Endodermal cell (in vitro differentiated cells): ENCODE data around the gene PPM1M. TPM values are rescaled to one million over a fixed set of nuclear protein-coding genes. Genes with fewer than 3 reads are reported as not detected.

Experiments used
- DNase-seq: peaks from one replicate; pipeline ENCODE4 v3.0.0-alpha.2; 2017
- H3K27ac ChIP-seq: 2 replicates; pipeline ENCODE4 v1.5.1; 2013; ENCODE audit warnings: mild to moderate bottlenecking, low read depth, low read length, moderate library complexity
- H3K27me3 ChIP-seq: 2 replicates; pipeline ENCODE4 v1.6.1; 2013; ENCODE audit warnings: mild to moderate bottlenecking, low read length, moderate library complexity; ENCODE audit not compliant: insufficient read depth, control insufficient read depth, poor library complexity, severe bottlenecking
- H3K36me3 ChIP-seq: 2 replicates; pipeline ENCODE4 v1.7.0; 2013; ENCODE audit warnings: mild to moderate bottlenecking, low read length, moderate library complexity; ENCODE audit not compliant: control insufficient read depth, insufficient read depth
- H3K4me1 ChIP-seq: one replicate; pipeline ENCODE4 v1.7.0; 2013; ENCODE audit warnings: low read length; ENCODE audit not compliant: control insufficient read depth, insufficient read depth
- H3K4me3 ChIP-seq: 2 replicates; pipeline ENCODE4 v1.5.1; 2013; ENCODE audit warnings: mild to moderate bottlenecking, low read length, moderate library complexity
- H3K9ac ChIP-seq: 2 replicates; pipeline ENCODE4 v1.6.1; 2013; ENCODE audit warnings: mild to moderate bottlenecking, low read length, moderate library complexity; ENCODE audit not compliant: poor library complexity, severe bottlenecking; ENCODE audit errors: extremely low read depth
- H3K9me3 ChIP-seq: 2 replicates; pipeline ENCODE4 v1.6.1; 2013; ENCODE audit warnings: mild to moderate bottlenecking, low read length, moderate library complexity; ENCODE audit not compliant: control insufficient read depth
- H3K27ac Mint-ChIP-seq: 2 replicates; pipeline ENCODE4 v1.8.0; 2020; ENCODE audit warnings: mixed read lengths
- H3K27me3 Mint-ChIP-seq: 2 replicates; pipeline ENCODE4 v1.8.0; 2021; ENCODE audit warnings: mild to moderate bottlenecking, mixed read lengths; ENCODE audit not compliant: insufficient read depth
- H3K36me3 Mint-ChIP-seq: 2 replicates; pipeline ENCODE4 v1.8.0; 2020; ENCODE audit warnings: low read depth, mixed read lengths
- H3K4me1 Mint-ChIP-seq: 2 replicates; pipeline ENCODE4 v1.8.0; 2020; ENCODE audit warnings: mixed read lengths
- H3K4me3 Mint-ChIP-seq: 2 replicates; pipeline ENCODE4 v1.8.0; 2020; ENCODE audit warnings: mild to moderate bottlenecking, moderate library complexity, mixed read lengths
- H3K9me3 Mint-ChIP-seq: 2 replicates; pipeline ENCODE4 v1.8.0; 2020; ENCODE audit warnings: mild to moderate bottlenecking, mixed read lengths
- CTCF ChIP-seq: fragments of 200-600 bp; sonication (generic); conservative IDR thresholded peaks from 2 replicates; pipeline ENCODE4 v1.5.0; 2021; ENCODE audit warnings: antibody characterized with exemption, mild to moderate bottlenecking
- WGBS, 2 experiments: methylation state at CpG; one replicate each; pipeline versions ENCODE4 v1.1.5 to v1.1.7; 2013; ENCODE audit warnings: missing lambda C conversion rate in 2 of 2, mixed read lengths in 1 of 2; ENCODE audit not compliant: insufficient coverage in 1 of 2, insufficient read length in 1 of 2; 5-methylcytosine and 5-hydroxymethylcytosine counted together
- total RNA-seq, 2 donors: library from RNA; stranded (reverse); fragmentation: NEBNext Ultra II Directional in 1 of 2; extraction: Animal tissue kit (Norgen Biotek cat#: 25700) in 1 of 2; gene quantifications; 2 replicates in 1 of 2; 3 replicates in 1 of 2; pipeline ENCODE4 v1.2.1, GENCODE V29; 2021

PPM1M gene
- total RNA-seq, 2 donors from 2014 or later, result 6.7 to 6.8 TPM

GRCh38 chr3:52230461-52230860, 15.1 kb upstream of the PPM1M start:
- Mint-ChIP-seq H3K4me1 (no peaks in the 10 kb centered on the region), H3K27ac (no peak overlapping the region), H3K36me3 (peaks cover 29% of the 10 kb centered on the region), H3K9me3 (no peaks in the 10 kb centered on the region), H3K27me3 (no peaks in the 10 kb centered on the region), H3K4me3 (no peak overlapping the region)
- H3K9ac ChIP-seq, result no peak overlapping the region
- H3K36me3 ChIP-seq, result peaks cover 18% of the 10 kb centered on the region
- WGBS, 2 experiments, result 92 to 97% methylated on average over 6 of the region's 6 CpGs
- no peaks in the 10 kb centered on the region for H3K9me3 ChIP-seq
- H3K4me3 ChIP-seq, result no peak overlapping the region
- no peak for DNase-seq
- H3K27me3 ChIP-seq, result no peaks in the 10 kb centered on the region
- no peak for TF ChIP-seq CTCF
- no peaks in the 10 kb centered on the region for H3K4me1 ChIP-seq
- no peak overlapping the region for H3K27ac ChIP-seq

- no peak overlapping the region for H3K4me3 ChIP-seq
- no peaks in the 10 kb centered on the region for H3K4me1 ChIP-seq
- H3K4me3 Mint-ChIP-seq, result no peak overlapping the region
- H3K4me1 Mint-ChIP-seq, result no peaks in the 10 kb centered on the region
- H3K27ac Mint-ChIP-seq, result no peak overlapping the region
- no peak for TF ChIP-seq CTCF
- no peak overlapping the region for H3K27ac ChIP-seq
- no peak overlapping the region for H3K9ac ChIP-seq
- H3K36me3 Mint-ChIP-seq, result peaks cover 29% of the 10 kb centered on the region
- no peaks in the 10 kb centered on the region for H3K9me3 Mint-ChIP-seq
- no peaks in the 10 kb centered on the region for H3K27me3 ChIP-seq
- no peaks in the 10 kb centered on the region for H3K9me3 ChIP-seq
- no peaks in the 10 kb centered on the region for H3K27me3 Mint-ChIP-seq
- DNase-seq, result peak; percentile 43
- 92 to 98% methylated on average over 11 to 16 of the region's 16 CpGs for WGBS, 2 experiments
- H3K36me3 ChIP-seq, result peaks cover 18% of the 10 kb centered on the region
These were observed 14.6 kb upstream of the PPM1M start for GRCh38 chr3:52230889-52231499.

GRCh38 chr3:52231502-52232278, 13.9 kb upstream of the PPM1M start:
- DNase-seq, result peak; percentile 94
- H3K27ac Mint-ChIP-seq, result peak overlapping the region; percentile 74
- Histone ChIP-seq H3K4me1 (no peaks in the 10 kb centered on the region), H3K9me3 (no peaks in the 10 kb centered on the region), H3K27me3 (no peaks in the 10 kb centered on the region), H3K4me3 (no peak overlapping the region), H3K9ac (no peak overlapping the region), H3K36me3 (peaks cover 18% of the 10 kb centered on the region), H3K27ac (no peak overlapping the region)
- no peaks in the 10 kb centered on the region for H3K9me3 Mint-ChIP-seq
- H3K4me3 Mint-ChIP-seq, result no peak overlapping the region
- TF ChIP-seq CTCF, result peak; percentile 95
- peaks cover 29% of the 10 kb centered on the region for H3K36me3 Mint-ChIP-seq
- H3K4me1 Mint-ChIP-seq, result no peaks in the 10 kb centered on the region
- WGBS, 2 experiments, result 82 to 88% methylated on average over 16 to 34 of the region's 34 CpGs
- H3K27me3 Mint-ChIP-seq, result no peaks in the 10 kb centered on the region
